ENCODE data around the gene SLC22A23. TPM values are rescaled to one million over a fixed set of nuclear protein-coding genes. Genes with fewer than 3 reads are reported as not detected.

The SLC22A23 gene
- total RNA-seq, 1 donor: 9.0 TPM

- DNase-seq (ENCODE audit: low read depth): no peak
- H3K4me3 ChIP-seq (ENCODE audit: low read depth, low read length): no peak overlapping the region
- TF ChIP-seq CTCF (IDR thresholded peaks at IDR 0.05; ENCODE audit: insufficient read depth, low read length): no peak
Observed at GRCh38 chr6:3292431-3293197, 164.2 kb downstream of the SLC22A23 start.

DNA sequence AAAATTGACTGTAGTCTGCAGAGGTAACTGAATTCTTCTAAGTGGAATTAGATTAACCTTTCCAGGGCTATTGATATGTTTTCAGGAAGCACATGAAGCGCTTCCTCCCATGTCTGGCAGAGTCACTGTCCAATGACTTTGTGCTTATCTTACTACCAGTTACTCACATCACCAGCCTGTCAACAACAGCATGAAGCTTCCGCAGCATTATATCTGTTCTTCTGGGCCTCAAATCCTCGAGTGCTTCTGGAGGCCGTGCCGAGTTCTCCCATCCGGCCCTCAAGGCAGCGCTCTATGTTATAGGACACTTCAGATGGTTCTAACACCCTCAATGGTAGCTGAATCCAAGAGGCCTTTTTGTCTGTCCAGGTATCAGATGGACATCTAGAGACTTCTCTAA lies 164.9 kb downstream of the SLC22A23 start:
- H3K4me3 ChIP-seq (ENCODE audit: low read depth, low read length): no peak overlapping the region
- no peak for TF ChIP-seq CTCF (IDR thresholded peaks at IDR 0.05; ENCODE audit: insufficient read depth, low read length)
- no peak for DNase-seq (ENCODE audit: low read depth)

GRCh38 chr6:3291346-3291745 lies 165.5 kb downstream of the SLC22A23 start:
- no peak for DNase-seq (ENCODE audit: low read depth)
- no peak for TF ChIP-seq CTCF (IDR thresholded peaks at IDR 0.05; ENCODE audit: insufficient read depth, low read length)

DNA sequence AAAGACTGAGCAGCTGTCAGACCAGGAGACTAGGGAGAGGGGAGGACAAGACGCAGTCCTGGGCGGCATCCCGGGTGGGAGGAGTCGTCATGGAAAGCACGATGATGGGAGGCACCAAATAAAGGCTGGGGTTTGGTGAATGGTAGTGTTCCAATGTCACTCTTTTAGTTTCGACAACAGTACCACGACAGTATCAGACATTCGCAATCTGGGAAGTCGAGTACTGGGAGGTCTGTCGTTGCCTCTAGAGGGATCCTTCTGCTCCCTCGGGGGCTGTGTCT lies 166.0 kb downstream of the SLC22A23 start:
- TF ChIP-seq CTCF (IDR thresholded peaks at IDR 0.05; ENCODE audit: insufficient read depth, low read length): no peak
- no peak overlapping the region for H3K4me3 ChIP-seq (ENCODE audit: low read depth, low read length)
- DNase-seq (ENCODE audit: low read depth): no peak

More at GRCh38 chr6:3291346-3291745, 165.5 kb downstream of the SLC22A23 start:
- H3K4me3 ChIP-seq (ENCODE audit: low read depth, low read length): no peak overlapping the region

DNA sequence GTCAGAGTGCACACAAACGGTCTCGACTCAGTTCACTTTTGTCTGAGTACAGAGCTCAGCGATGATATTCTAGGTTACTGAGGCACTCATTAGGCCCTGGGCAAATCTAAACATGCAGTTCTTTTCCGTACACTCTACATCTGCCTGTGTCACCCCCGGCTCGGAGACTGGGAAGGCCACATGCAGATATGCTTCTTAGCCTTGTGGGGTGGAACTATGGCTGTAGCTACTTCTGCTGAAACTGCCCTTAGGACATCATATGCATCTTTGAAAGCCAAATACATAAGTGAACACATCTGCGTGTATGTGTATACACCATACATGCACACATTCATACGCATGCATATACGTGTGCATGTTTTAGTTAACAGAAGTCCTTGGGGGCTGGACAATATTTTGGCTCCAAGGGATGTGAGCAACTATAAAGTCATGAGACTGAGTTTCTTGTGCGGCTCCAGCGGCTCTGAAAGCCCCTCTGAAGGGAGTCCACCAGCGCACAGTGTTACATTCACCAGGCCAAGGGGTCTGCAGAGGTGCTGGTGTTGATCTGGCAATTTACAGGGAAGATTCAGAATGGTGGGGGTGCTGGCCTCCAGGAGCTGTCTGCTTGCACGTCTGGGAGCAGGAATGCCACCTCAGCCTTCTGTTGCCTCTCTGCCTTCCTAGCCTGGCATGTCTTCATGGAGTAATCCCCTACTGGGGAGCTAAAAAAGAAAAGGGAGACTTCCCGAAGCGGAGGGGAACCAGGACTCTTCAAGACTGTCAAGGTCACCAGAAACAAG lies 166.5 kb downstream of the SLC22A23 start:
- DNase-seq (ENCODE audit: low read depth): no peak
- no peak overlapping the region for H3K4me3 ChIP-seq (ENCODE audit: low read depth, low read length)
- TF ChIP-seq CTCF (IDR thresholded peaks at IDR 0.05; ENCODE audit: insufficient read depth, low read length): no peak

DNA sequence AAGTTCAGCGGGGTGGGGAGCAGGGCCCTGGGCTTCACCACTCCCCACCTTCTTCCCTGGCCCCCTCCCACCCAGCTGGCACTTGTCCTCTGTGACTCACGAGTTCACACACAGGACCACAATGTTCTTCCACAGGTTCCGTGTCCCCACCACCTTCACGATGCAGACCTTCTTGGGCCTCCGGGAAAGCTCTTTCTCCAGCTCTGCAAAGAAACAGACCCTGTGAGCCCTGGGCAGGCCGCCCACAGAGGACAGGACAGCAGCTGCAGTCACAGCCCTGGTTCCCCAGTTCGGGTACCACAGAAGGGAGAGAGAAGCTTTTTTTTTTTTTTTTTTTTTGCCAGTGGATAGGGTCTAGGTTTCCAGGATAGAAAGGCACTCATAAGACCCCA lies 167.2 kb downstream of the SLC22A23 start:
- no peak for DNase-seq (ENCODE audit: low read depth)
- no peak for TF ChIP-seq CTCF (IDR thresholded peaks at IDR 0.05; ENCODE audit: insufficient read depth, low read length)

More for the DNA sequence above, 167.2 kb downstream of the SLC22A23 start:
- no peak overlapping the region for H3K4me3 ChIP-seq (ENCODE audit: low read depth, low read length)

Measured in fibroblast of the aortic adventitia (primary cell).